WTC11 (cell line): ENCODE data around the gene ALG11. TPM values are rescaled to one million over a fixed set of nuclear protein-coding genes. Genes with fewer than 3 reads are reported as not detected.

Source experiments
- ATAC-seq: fragments of 200-7000 bp; cut with Tn5 transposase; 2 replicates; pipeline ENCODE4 v1.10.0; 2021; ENCODE audit warnings: mild to moderate bottlenecking, moderate library complexity
- CTCF ChIA-PET: fragments of 300-600 bp; sonication (Branson Sonifier 250); formaldehyde crosslinking; loops from one replicate; lab custom pipeline; 2021; ENCODE audit warnings: antibody characterized with exemption; lab: Charles Lee
- POLR2A ChIA-PET: fragments of 350-600 bp; sonication (Branson Sonifier 250); formaldehyde crosslinking; loops from one replicate; lab custom pipeline; 2021; ENCODE audit warnings: antibody characterized with exemption; lab: Charles Lee
- DNase-seq: peaks from one replicate; pipeline ENCODE4 v3.0.0; 2021; ENCODE audit warnings: low spot score
- H3K27ac Mint-ChIP-seq: 2 replicates; pipeline ENCODE4 v1.8.0; 2021; ENCODE audit warnings: mixed read lengths
- H3K27me3 Mint-ChIP-seq: 2 replicates; pipeline ENCODE4 v1.8.0; 2021; ENCODE audit warnings: low read depth, mild to moderate bottlenecking, moderate library complexity, mixed read lengths
- H3K36me3 Mint-ChIP-seq: 2 replicates; pipeline ENCODE4 v1.8.0; 2021; ENCODE audit warnings: mixed read lengths
- H3K4me1 Mint-ChIP-seq: 2 replicates; pipeline ENCODE4 v1.8.0; 2022; ENCODE audit warnings: mixed read lengths
- H3K4me3 Mint-ChIP-seq: 2 replicates; pipeline ENCODE4 v1.8.0; 2021; ENCODE audit warnings: mild to moderate bottlenecking, moderate library complexity, mixed read lengths
- H3K9me3 Mint-ChIP-seq: 2 replicates; pipeline ENCODE4 v1.8.0; 2021; ENCODE audit warnings: mixed read lengths
- ELF4 ChIP-seq: sonication (generic); formaldehyde crosslinking; IDR thresholded peaks from 2 replicates; pipeline ENCODE4 v1.8.1; 2022; ENCODE audit warnings: low read depth, mild to moderate bottlenecking, moderate library complexity, missing genetic modification reagents
- EMX1 ChIP-seq: fragments of 250-450 bp; sonication (Bioruptor Pico); IDR thresholded peaks from 2 replicates; pipeline ENCODE4 v1.8.0; 2021; ENCODE audit warnings: mild to moderate bottlenecking
- FOXJ3 ChIP-seq: sonication (generic); formaldehyde crosslinking; IDR thresholded peaks from 2 replicates; pipeline ENCODE4 v1.9.0; 2021; ENCODE audit warnings: missing genetic modification reagents, mild to moderate bottlenecking, borderline replicate concordance
- GTF2I ChIP-seq: fragments of 250-450 bp; sonication (Bioruptor Pico); conservative IDR thresholded peaks from 2 replicates; pipeline ENCODE4 v1.4.0; 2021; ENCODE audit warnings: mild to moderate bottlenecking
- HMGA2 ChIP-seq: fragments of 250-450 bp; sonication (Bioruptor Pico); IDR thresholded peaks from 2 replicates; pipeline ENCODE4 v1.4.0; 2021; ENCODE audit warnings: mild to moderate bottlenecking, moderate library complexity
- JUN ChIP-seq: sonication (generic); formaldehyde crosslinking; IDR thresholded peaks from 2 replicates; pipeline ENCODE4 v1.8.0; 2023; ENCODE audit warnings: mild to moderate bottlenecking, missing genetic modification reagents
- MYBL2 ChIP-seq: sonication (generic); formaldehyde crosslinking; IDR thresholded peaks from 2 replicates; pipeline ENCODE4 v1.8.1; 2023; ENCODE audit warnings: mild to moderate bottlenecking, moderate library complexity, missing genetic modification reagents
- NFE2L1 ChIP-seq: sonication (generic); formaldehyde crosslinking; IDR thresholded peaks from 2 replicates; pipeline ENCODE4 v1.8.1; 2023; ENCODE audit warnings: missing genetic modification reagents
- NR2C2 ChIP-seq: sonication (generic); formaldehyde crosslinking; IDR thresholded peaks from 2 replicates; pipeline ENCODE4 v1.8.0; 2022; ENCODE audit warnings: mild to moderate bottlenecking, missing genetic modification reagents
- NR3C1 ChIP-seq: sonication (generic); formaldehyde crosslinking; conservative IDR thresholded peaks from 2 replicates; pipeline ENCODE4 v1.8.1; 2023; ENCODE audit warnings: low read depth, mild to moderate bottlenecking, missing genetic modification reagents
- OVOL2 ChIP-seq: fragments of 250-450 bp; sonication (Bioruptor Pico); IDR thresholded peaks from 2 replicates; pipeline ENCODE4 v1.9.0; 2021; ENCODE audit warnings: mild to moderate bottlenecking, borderline replicate concordance
- RELA ChIP-seq: sonication (generic); formaldehyde crosslinking; IDR thresholded peaks from 2 replicates; pipeline ENCODE4 v1.8.1; 2022; ENCODE audit warnings: missing genetic modification reagents, mild to moderate bottlenecking, borderline replicate concordance
- SMAD4 ChIP-seq: sonication (generic); formaldehyde crosslinking; IDR thresholded peaks from 2 replicates; pipeline ENCODE4 v1.8.0; 2022; ENCODE audit warnings: mild to moderate bottlenecking, missing genetic modification reagents
- SP1 ChIP-seq: sonication (generic); formaldehyde crosslinking; conservative IDR thresholded peaks from 2 replicates; pipeline ENCODE4 v1.8.1; 2022; ENCODE audit warnings: missing genetic modification reagents
- ZNF416 ChIP-seq: fragments of 250-450 bp; sonication (Bioruptor Pico); IDR thresholded peaks from 2 replicates; pipeline ENCODE4 v1.9.0; 2021; ENCODE audit warnings: mild to moderate bottlenecking, inconsistent platforms
- ZNF423 ChIP-seq: fragments of 250-450 bp; sonication (Bioruptor Pico); IDR thresholded peaks from 2 replicates; pipeline ENCODE4 v2.1.2; 2022; ENCODE audit warnings: mild to moderate bottlenecking, moderate library complexity
- ZNF671 ChIP-seq: fragments of 250-450 bp; sonication (Bioruptor Pico); IDR thresholded peaks from 2 replicates; pipeline ENCODE4 v1.8.0; 2021; ENCODE audit warnings: mild to moderate bottlenecking
- total RNA-seq: library from RNA; stranded (reverse); gene quantifications from 3 replicates; pipeline ENCODE4 v1.2.3, GENCODE V29; 2021
- TF ChIP-seq, protein P1 (sequence below): sonication (generic); formaldehyde crosslinking; IDR thresholded peaks from 2 replicates; pipeline ENCODE4 v1.8.1; 2022; ENCODE audit warnings: missing genetic modification reagents, borderline replicate concordance
- TF ChIP-seq, protein P2 (sequence below): sonication (generic); formaldehyde crosslinking; IDR thresholded peaks from 2 replicates; pipeline ENCODE4 v1.8.1; 2023; ENCODE audit warnings: mild to moderate bottlenecking, moderate library complexity, missing genetic modification reagents
- TF ChIP-seq, protein P3 (sequence below): fragments of 250-450 bp; sonication (Bioruptor Pico); IDR thresholded peaks from 2 replicates; pipeline ENCODE4 v1.9.0; 2021; ENCODE audit warnings: moderate library complexity, mild to moderate bottlenecking, inconsistent platforms, borderline replicate concordance
- TF ChIP-seq, protein P4 (sequence below): fragments of 250-450 bp; sonication (Bioruptor Pico); IDR thresholded peaks from 2 replicates; pipeline ENCODE4 v1.9.0; 2021; ENCODE audit warnings: mild to moderate bottlenecking
- TF ChIP-seq, protein P5 (sequence below): sonication (generic); formaldehyde crosslinking; IDR thresholded peaks from 2 replicates; pipeline ENCODE4 v1.8.0; 2022; ENCODE audit warnings: missing genetic modification reagents
- TF ChIP-seq, protein P6 (sequence below): sonication (generic); formaldehyde crosslinking; IDR thresholded peaks from 2 replicates; pipeline ENCODE4 v1.8.1; 2023; ENCODE audit warnings: mild to moderate bottlenecking, missing genetic modification reagents, borderline replicate concordance
- TF ChIP-seq, protein P7 (sequence below): sonication (generic); formaldehyde crosslinking; IDR thresholded peaks from 2 replicates; pipeline ENCODE4 v1.8.1; 2022; ENCODE audit warnings: mild to moderate bottlenecking, moderate library complexity, missing genetic modification reagents

ALG11 gene
- total RNA-seq, 1 experiment from 2014 or later = 40.6 TPM

DNA sequence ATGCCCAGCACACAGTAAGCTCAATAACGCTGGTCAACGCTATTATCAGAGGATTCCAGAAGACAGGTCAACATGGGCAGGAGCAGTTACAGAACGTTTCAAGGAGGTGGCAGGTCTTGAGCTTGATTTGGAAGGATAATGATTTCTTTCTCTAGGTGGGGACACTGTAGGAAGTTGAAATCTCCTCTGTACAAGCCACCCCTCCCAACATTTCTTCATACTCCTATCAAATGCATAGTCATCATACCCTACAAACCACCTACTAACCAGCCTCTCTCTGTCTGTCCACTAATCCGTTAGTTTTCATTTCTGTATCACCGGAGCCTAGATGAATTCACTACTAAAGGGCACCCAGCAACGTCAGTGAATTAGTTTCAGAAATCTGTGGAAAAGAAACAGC lies 2.3 kb upstream of the ALG11 start:
- ChIA-PET CTCF (no interaction called here), POLR2A (no interaction called here)
- H3K27me3 Mint-ChIP-seq = peaks cover 26% of the 10 kb centered on the region
- peaks cover 17% of the 10 kb centered on the region for H3K9me3 Mint-ChIP-seq
- DNase-seq (no peak), ATAC-seq (no peak)
- H3K27ac Mint-ChIP-seq = no peak overlapping the region
- peaks cover 24% of the 10 kb centered on the region for H3K4me1 Mint-ChIP-seq
- TF ChIP-seq HMGA2 (CRISPR knock-in tag) (no peak), NR2C2 (CRISPR knock-in tag) (no peak), ZNF416 (CRISPR knock-in tag) (no peak), EMX1 (no peak), GTF2I (CRISPR knock-in tag) (no peak), NR3C1 (no peak), FOXJ3 (no peak), NFE2L1 (CRISPR knock-in tag) (no peak), JUN (no peak), ZNF423 (no peak), SP1 (no peak), ELF4 (no peak), SMAD4 (CRISPR knock-in tag) (no peak)
- TF ChIP-seq, protein P1, sequence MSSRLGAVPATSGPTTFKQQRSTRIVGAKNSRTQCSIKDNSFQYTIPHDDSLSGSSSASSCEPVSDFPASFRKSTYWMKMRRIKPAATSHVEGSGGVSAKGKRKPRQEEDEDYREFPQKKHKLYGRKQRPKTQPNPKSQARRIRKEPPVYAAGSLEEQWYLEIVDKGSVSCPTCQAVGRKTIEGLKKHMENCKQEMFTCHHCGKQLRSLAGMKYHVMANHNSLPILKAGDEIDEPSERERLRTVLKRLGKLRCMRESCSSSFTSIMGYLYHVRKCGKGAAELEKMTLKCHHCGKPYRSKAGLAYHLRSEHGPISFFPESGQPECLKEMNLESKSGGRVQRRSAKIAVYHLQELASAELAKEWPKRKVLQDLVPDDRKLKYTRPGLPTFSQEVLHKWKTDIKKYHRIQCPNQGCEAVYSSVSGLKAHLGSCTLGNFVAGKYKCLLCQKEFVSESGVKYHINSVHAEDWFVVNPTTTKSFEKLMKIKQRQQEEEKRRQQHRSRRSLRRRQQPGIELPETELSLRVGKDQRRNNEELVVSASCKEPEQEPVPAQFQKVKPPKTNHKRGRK = no peak
- TF ChIP-seq, protein P2, sequence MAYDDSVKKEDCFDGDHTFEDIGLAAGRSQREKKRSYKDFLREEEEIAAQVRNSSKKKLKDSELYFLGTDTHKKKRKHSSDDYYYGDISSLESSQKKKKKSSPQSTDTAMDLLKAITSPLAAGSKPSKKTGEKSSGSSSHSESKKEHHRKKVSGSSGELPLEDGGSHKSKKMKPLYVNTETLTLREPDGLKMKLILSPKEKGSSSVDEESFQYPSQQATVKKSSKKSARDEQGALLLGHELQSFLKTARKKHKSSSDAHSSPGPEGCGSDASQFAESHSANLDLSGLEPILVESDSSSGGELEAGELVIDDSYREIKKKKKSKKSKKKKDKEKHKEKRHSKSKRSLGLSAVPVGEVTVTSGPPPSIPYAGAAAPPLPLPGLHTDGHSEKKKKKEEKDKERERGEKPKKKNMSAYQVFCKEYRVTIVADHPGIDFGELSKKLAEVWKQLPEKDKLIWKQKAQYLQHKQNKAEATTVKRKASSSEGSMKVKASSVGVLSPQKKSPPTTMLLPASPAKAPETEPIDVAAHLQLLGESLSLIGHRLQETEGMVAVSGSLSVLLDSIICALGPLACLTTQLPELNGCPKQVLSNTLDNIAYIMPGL (CRISPR knock-in tag) = no peak
- TF ChIP-seq, protein P3, sequence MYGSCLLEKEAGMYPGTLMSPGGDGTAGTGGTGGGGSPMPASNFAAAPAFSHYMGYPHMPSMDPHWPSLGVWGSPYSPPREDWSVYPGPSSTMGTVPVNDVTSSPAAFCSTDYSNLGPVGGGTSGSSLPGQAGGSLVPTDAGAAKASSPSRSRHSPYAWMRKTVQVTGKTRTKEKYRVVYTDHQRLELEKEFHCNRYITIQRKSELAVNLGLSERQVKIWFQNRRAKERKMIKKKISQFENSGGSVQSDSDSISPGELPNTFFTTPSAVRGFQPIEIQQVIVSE (CRISPR knock-in tag) = no peak
- TF ChIP-seq, protein P4, sequence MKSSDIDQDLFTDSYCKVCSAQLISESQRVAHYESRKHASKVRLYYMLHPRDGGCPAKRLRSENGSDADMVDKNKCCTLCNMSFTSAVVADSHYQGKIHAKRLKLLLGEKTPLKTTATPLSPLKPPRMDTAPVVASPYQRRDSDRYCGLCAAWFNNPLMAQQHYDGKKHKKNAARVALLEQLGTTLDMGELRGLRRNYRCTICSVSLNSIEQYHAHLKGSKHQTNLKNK = no peak
- TF ChIP-seq, all 79 proteins: peak for 0
- Mint-ChIP-seq H3K36me3 (peaks cover 10% of the 10 kb centered on the region), H3K4me3 (peak overlapping the region; percentile 96)

DNA sequence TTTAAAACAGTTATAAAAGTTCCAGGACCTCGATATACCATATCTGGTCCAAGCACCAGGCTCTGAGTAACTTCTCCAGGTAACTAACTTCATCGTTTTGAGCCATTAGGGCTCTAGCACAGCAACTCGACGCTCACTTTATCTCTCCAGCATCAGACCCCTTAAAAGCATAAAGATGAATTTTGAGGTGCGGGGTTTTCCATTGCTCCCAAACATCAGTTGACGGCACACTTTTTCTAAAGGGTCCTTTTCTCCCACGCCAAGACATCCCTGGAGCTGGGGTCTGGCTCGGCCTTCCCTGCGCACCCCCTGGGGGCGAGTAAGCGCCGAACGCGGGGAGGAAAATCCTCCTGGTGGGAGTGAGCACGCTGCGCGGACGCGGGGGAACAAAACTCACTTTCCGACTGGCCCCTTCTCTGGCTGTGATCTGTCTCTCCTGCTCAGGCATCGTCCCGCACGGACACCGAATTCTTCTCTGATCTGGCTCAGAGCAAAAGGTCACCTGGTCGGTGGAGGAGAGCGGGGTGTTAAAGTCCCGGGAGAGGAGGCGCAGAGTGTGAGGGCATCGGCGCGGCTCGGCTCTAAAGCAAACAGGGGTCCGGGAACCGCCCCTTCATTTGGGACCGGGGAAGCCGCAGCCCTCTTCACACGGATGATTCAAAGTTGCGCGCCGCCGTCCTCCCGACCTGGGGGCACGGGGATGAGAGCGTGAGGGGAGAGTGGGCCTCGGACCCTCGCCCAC lies 1.1 kb upstream of the ALG11 start, which contains the start of gene ATP7B:
Gene ATP7B, minus strand, starts transcription at position 561 of the 742 bp plus-strand sequence. Its CDS starts 113 bp downstream, at position 448.
- ATAC-seq (peak; percentile 53), DNase-seq (peak; percentile 62)
- H3K9me3 Mint-ChIP-seq = peaks cover 16% of the 10 kb centered on the region
- peaks cover 26% of the 10 kb centered on the region for H3K27me3 Mint-ChIP-seq
- ChIA-PET CTCF (no interaction called here), POLR2A (no interaction called here)
- H3K4me1 Mint-ChIP-seq = peaks cover 24% of the 10 kb centered on the region
- peak within 1 kb of the TSS; percentile 94 for H3K27ac Mint-ChIP-seq
- peaks cover 18% of the 10 kb centered on the region for H3K36me3 Mint-ChIP-seq
- peak within 1 kb of the TSS; percentile 96 for H3K4me3 Mint-ChIP-seq
- TF ChIP-seq, protein P5, sequence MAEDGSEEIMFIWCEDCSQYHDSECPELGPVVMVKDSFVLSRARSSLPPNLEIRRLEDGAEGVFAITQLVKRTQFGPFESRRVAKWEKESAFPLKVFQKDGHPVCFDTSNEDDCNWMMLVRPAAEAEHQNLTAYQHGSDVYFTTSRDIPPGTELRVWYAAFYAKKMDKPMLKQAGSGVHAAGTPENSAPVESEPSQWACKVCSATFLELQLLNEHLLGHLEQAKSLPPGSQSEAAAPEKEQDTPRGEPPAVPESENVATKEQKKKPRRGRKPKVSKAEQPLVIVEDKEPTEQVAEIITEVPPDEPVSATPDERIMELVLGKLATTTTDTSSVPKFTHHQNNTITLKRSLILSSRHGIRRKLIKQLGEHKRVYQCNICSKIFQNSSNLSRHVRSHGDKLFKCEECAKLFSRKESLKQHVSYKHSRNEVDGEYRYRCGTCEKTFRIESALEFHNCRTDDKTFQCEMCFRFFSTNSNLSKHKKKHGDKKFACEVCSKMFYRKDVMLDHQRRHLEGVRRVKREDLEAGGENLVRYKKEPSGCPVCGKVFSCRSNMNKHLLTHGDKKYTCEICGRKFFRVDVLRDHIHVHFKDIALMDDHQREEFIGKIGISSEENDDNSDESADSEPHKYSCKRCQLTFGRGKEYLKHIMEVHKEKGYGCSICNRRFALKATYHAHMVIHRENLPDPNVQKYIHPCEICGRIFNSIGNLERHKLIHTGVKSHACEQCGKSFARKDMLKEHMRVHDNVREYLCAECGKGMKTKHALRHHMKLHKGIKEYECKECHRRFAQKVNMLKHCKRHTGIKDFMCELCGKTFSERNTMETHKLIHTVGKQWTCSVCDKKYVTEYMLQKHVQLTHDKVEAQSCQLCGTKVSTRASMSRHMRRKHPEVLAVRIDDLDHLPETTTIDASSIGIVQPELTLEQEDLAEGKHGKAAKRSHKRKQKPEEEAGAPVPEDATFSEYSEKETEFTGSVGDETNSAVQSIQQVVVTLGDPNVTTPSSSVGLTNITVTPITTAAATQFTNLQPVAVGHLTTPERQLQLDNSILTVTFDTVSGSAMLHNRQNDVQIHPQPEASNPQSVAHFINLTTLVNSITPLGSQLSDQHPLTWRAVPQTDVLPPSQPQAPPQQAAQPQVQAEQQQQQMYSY (CRISPR knock-in tag) = no peak
- TF ChIP-seq OVOL2 (CRISPR knock-in tag) (no peak), ZNF671 (no peak), SP1 (no peak), MYBL2 (CRISPR knock-in tag) (no peak), RELA (no peak), ZNF423 (no peak)
- TF ChIP-seq, protein P6, sequence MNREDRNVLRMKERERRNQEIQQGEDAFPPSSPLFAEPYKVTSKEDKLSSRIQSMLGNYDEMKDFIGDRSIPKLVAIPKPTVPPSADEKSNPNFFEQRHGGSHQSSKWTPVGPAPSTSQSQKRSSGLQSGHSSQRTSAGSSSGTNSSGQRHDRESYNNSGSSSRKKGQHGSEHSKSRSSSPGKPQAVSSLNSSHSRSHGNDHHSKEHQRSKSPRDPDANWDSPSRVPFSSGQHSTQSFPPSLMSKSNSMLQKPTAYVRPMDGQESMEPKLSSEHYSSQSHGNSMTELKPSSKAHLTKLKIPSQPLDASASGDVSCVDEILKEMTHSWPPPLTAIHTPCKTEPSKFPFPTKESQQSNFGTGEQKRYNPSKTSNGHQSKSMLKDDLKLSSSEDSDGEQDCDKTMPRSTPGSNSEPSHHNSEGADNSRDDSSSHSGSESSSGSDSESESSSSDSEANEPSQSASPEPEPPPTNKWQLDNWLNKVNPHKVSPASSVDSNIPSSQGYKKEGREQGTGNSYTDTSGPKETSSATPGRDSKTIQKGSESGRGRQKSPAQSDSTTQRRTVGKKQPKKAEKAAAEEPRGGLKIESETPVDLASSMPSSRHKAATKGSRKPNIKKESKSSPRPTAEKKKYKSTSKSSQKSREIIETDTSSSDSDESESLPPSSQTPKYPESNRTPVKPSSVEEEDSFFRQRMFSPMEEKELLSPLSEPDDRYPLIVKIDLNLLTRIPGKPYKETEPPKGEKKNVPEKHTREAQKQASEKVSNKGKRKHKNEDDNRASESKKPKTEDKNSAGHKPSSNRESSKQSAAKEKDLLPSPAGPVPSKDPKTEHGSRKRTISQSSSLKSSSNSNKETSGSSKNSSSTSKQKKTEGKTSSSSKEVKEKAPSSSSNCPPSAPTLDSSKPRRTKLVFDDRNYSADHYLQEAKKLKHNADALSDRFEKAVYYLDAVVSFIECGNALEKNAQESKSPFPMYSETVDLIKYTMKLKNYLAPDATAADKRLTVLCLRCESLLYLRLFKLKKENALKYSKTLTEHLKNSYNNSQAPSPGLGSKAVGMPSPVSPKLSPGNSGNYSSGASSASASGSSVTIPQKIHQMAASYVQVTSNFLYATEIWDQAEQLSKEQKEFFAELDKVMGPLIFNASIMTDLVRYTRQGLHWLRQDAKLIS (CRISPR knock-in tag) = no peak
- TF ChIP-seq, protein P7, sequence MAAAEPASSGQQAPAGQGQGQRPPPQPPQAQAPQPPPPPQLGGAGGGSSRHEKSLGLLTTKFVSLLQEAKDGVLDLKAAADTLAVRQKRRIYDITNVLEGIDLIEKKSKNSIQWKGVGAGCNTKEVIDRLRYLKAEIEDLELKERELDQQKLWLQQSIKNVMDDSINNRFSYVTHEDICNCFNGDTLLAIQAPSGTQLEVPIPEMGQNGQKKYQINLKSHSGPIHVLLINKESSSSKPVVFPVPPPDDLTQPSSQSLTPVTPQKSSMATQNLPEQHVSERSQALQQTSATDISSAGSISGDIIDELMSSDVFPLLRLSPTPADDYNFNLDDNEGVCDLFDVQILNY = no peak
